Vagina (tissue), 2 donors: Measurements from ENCODE around the gene ALDH3A1. TPM values are rescaled to one million over a fixed set of nuclear protein-coding genes. Genes with fewer than 3 reads are reported as not detected.

Source experiments
- DNase-seq, 2 donors: peaks; one replicate each; pipeline ENCODE4 v3.0.0-alpha.2; 2017; ENCODE audit errors: extremely low spot score in 2 of 2
- H3K27ac ChIP-seq: fragments of 200-600 bp; sonication (generic); one replicate; pipeline ENCODE4 v1.5.1; 2019
- H3K27me3 ChIP-seq: fragments of 200-600 bp; sonication (generic); one replicate; pipeline ENCODE4 v1.5.1; 2019
- H3K36me3 ChIP-seq, 2 donors: fragments of 200-600 bp; sonication (generic); one replicate each; pipeline ENCODE4 v1.5.1; 2017 to 2019
- H3K4me1 ChIP-seq: fragments of 200-600 bp; sonication (generic); one replicate; pipeline ENCODE4 v1.5.1; 2019
- H3K4me3 ChIP-seq, 2 donors: fragments of 200-600 bp; sonication (generic); 1 replicate in 1 of 2; 2 replicates in 1 of 2; pipeline ENCODE4 v1.5.1; 2016 to 2019
- H3K9me3 ChIP-seq: fragments of 200-600 bp; sonication (generic); one replicate; pipeline ENCODE4 v1.5.1; 2019
- CTCF ChIP-seq, 3 experiments: fragments of 450-650 bp in 2 of 3; fragments of 200-600 bp in 1 of 3; sonication (generic) in 1 of 3; IDR thresholded peaks; one replicate each; pipeline ENCODE4 v1.5.1; 2017 to 2019; ENCODE audit warnings: antibody characterized with exemption in 3 of 3, mild to moderate bottlenecking in 2 of 3, moderate library complexity in 2 of 3
- POLR2A ChIP-seq, 2 donors: fragments of 450-650 bp; IDR thresholded peaks; one replicate each; pipeline ENCODE4 v1.6.1; 2017; ENCODE audit warnings: antibody characterized with exemption in 2 of 2, mild to moderate bottlenecking in 2 of 2, moderate library complexity in 2 of 2
- POLR2AphosphoS5 ChIP-seq, 2 donors: sonication (generic); formaldehyde crosslinking; IDR thresholded peaks; one replicate each; pipeline ENCODE4 v1.9.0; 2017; ENCODE audit warnings: antibody characterized with exemption in 2 of 2, mild to moderate bottlenecking in 2 of 2, low read depth in 1 of 2; ENCODE audit not compliant: insufficient read depth in 1 of 2
- intact Hi-C: fragments of 100-400 bp; cut with DNase I; formaldehyde crosslinking; loops from one replicate; pipeline ENCODE4 v1.15.1; 2023
- total RNA-seq: library from RNA; depleted of rRNA; stranded (reverse); fragments of >200 nt; gene quantifications from one replicate; pipeline ENCODE4 v1.2.3, GENCODE V29; 2016

The ALDH3A1 gene
- total RNA-seq, 1 donor from 2014 or later, result 14.2 TPM

GRCh38 chr17:19731626-19732025, 16.5 kb downstream of the ALDH3A1 start:
- no peak for TF ChIP-seq POLR2AphosphoS5 (IDR thresholded peaks at IDR 0.05; ENCODE audit: insufficient read depth in 1 of 2, low read depth in 1 of 2)
- Histone ChIP-seq H3K27me3 (no peaks in the 10 kb centered on the region), H3K4me1 (peaks cover 34% of the 10 kb centered on the region), H3K27ac (no peak overlapping the region), H3K9me3 (no peaks in the 10 kb centered on the region), H3K36me3 (no peaks in the 10 kb centered on the region), H3K4me3 (no peak overlapping the region)
- intact Hi-C loops, result no loop called here
- DNase-seq, result no peak

GRCh38 chr17:19730843-19731242, 17.3 kb downstream of the ALDH3A1 start:
- Histone ChIP-seq H3K36me3 (no peaks in the 10 kb centered on the region), H3K4me3 (no peak overlapping the region), H3K27me3 (no peaks in the 10 kb centered on the region), H3K27ac (no peak overlapping the region), H3K4me1 (peaks cover 42% of the 10 kb centered on the region), H3K9me3 (no peaks in the 10 kb centered on the region)
- DNase-seq, result no peak
- intact Hi-C loops, result no loop called here
- no peak for TF ChIP-seq CTCF (IDR thresholded peaks at IDR 0.05)
- TF ChIP-seq POLR2AphosphoS5 (IDR thresholded peaks at IDR 0.05; ENCODE audit: insufficient read depth in 1 of 2, low read depth in 1 of 2), result no peak
- no peak for TF ChIP-seq POLR2A (IDR thresholded peaks at IDR 0.05)

- H3K27ac ChIP-seq, result peak overlapping the region; percentile 95
- intact Hi-C loops, result no loop called here
- no peaks in the 10 kb centered on the region for H3K9me3 ChIP-seq
- H3K4me1 ChIP-seq, result peaks cover 51% of the 10 kb centered on the region
- no peak overlapping the region for H3K4me3 ChIP-seq
- DNase-seq, result no peak
- no peaks in the 10 kb centered on the region for H3K27me3 ChIP-seq
- H3K36me3 ChIP-seq, result no peaks in the 10 kb centered on the region
- TF ChIP-seq POLR2AphosphoS5 (IDR thresholded peaks at IDR 0.05; ENCODE audit: insufficient read depth in 1 of 2, low read depth in 1 of 2) (no peak), POLR2A (IDR thresholded peaks at IDR 0.05) (no peak), CTCF (IDR thresholded peaks at IDR 0.05) (no peak)
Measured at GRCh38 chr17:19729900-19730299, 18.2 kb downstream of the ALDH3A1 start.

- no peaks in the 10 kb centered on the region for H3K27me3 ChIP-seq
- no peaks in the 10 kb centered on the region for H3K36me3 ChIP-seq
- H3K4me1 ChIP-seq, result peaks cover 62% of the 10 kb centered on the region
- peak overlapping the region; percentile 95 for H3K27ac ChIP-seq
- TF ChIP-seq CTCF (IDR thresholded peaks at IDR 0.05), result no peak
- TF ChIP-seq POLR2AphosphoS5 (IDR thresholded peaks at IDR 0.05; ENCODE audit: insufficient read depth in 1 of 2, low read depth in 1 of 2), result peak; percentile 73 to 86
- TF ChIP-seq POLR2A (IDR thresholded peaks at IDR 0.05), result no peak
- H3K4me3 ChIP-seq, result no peak overlapping the region
- intact Hi-C loops, result no loop called here
- DNase-seq, result peak in 1 of 2 donors; percentile 96
- H3K9me3 ChIP-seq, result no peaks in the 10 kb centered on the region
Measured at GRCh38 chr17:19728084-19728495, 20.0 kb downstream of the ALDH3A1 start.

- Histone ChIP-seq H3K27ac (peak overlapping the region; percentile 95), H3K36me3 (no peaks in the 10 kb centered on the region), H3K27me3 (no peaks in the 10 kb centered on the region), H3K4me1 (peaks cover 62% of the 10 kb centered on the region), H3K9me3 (no peaks in the 10 kb centered on the region), H3K4me3 (peak overlapping the region in 1 of 2 donors; percentile 8)
- peak in 1 of 2 donors; percentile 96 for DNase-seq
- intact Hi-C loops, result no loop called here
- TF ChIP-seq CTCF (IDR thresholded peaks at IDR 0.05) (no peak), POLR2AphosphoS5 (IDR thresholded peaks at IDR 0.05; ENCODE audit: insufficient read depth in 1 of 2, low read depth in 1 of 2) (peak in 1 of 2 donors; percentile 95)
Measured at GRCh38 chr17:19727501-19728078, 20.5 kb downstream of the ALDH3A1 start.
